GM12878 (cell line): ENCODE results near the gene TRPT1. TPM values are rescaled to one million over a fixed set of nuclear protein-coding genes. Genes with fewer than 3 reads are reported as not detected.

Experiments used
- ATAC-seq: fragments of 200-7000 bp; cut with Tn5 transposase; 3 replicates; pipeline ENCODE4 v1.9.1; 2020; ENCODE audit warnings: mild to moderate bottlenecking, moderate library complexity
- BruUV-seq: library from RNA; stranded (reverse); fragments of 400-500 nt; replicated peaks from 2 replicates; lab custom pipeline; 2021; lab: Mats Ljungman, UMichigan
- CTCF ChIA-PET: fragments of 300-600 bp; sonication (Branson Sonifier 250); formaldehyde crosslinking; extraction: SDS; loops from one replicate; lab custom pipeline; 2021; ENCODE audit warnings: inconsistent platforms; lab: Yijun Ruan, JAX
- POLR2A ChIA-PET: fragments of 350-600 bp; formaldehyde crosslinking; extraction: SDS; loops from one replicate; lab custom pipeline; 2021; ENCODE audit warnings: inconsistent platforms; lab: Charles Lee
- RAD21 ChIA-PET: fragments of 300-600 bp; sonication (Branson Sonifier 250); formaldehyde crosslinking; loops from one replicate; lab custom pipeline; 2023; ENCODE audit warnings: antibody characterized with exemption; ENCODE audit not compliant: unreplicated experiment; lab: Charles Lee
- SMC1A ChIA-PET: fragments of 300-600 bp; sonication (Branson Sonifier 250); formaldehyde crosslinking; loops from one replicate; lab custom pipeline; 2023; ENCODE audit not compliant: unreplicated experiment, uncharacterized antibody; lab: Charles Lee
- DNase-seq: peaks from one replicate; pipeline ENCODE4 v3.0.0-alpha.2; 2011; ENCODE audit warnings: low read depth, low spot score
- FAIRE-seq: peaks from 3 replicates; lab custom pipeline; 2011; peaks lifted over from hg19 to GRCh38; lab: Jason Lieb, UNC
- H2AFZ ChIP-seq: 2 replicates; pipeline ENCODE4 v1.6.0; 2011; ENCODE audit warnings: low read depth, low read length, control low read depth; ENCODE audit not compliant: control insufficient read depth
- H3K27ac ChIP-seq: 2 replicates; pipeline ENCODE4 v1.5.1; 2011; ENCODE audit warnings: control low read depth; ENCODE audit not compliant: control insufficient read depth, insufficient read depth
- H3K27me3 ChIP-seq, 2 experiments: replicated peaks in 1 of 2; 2 replicates each; pipeline versions ENCODE4 v1.6.0 to v1.6.1; 2011; ENCODE audit warnings: low read length in 1 of 2; ENCODE audit not compliant: control insufficient read depth in 2 of 2, insufficient read depth in 2 of 2
- H3K36me3 ChIP-seq, 2 experiments: 2 replicates each; pipeline ENCODE4 v1.5.1; 2011; ENCODE audit warnings: low read length in 1 of 2; ENCODE audit not compliant: control insufficient read depth in 2 of 2, insufficient read depth in 2 of 2
- H3K4me1 ChIP-seq: 2 replicates; pipeline ENCODE4 v1.6.1; 2011; ENCODE audit warnings: mild to moderate bottlenecking, low read length, moderate library complexity, mixed read lengths; ENCODE audit not compliant: control insufficient read depth, insufficient read depth
- H3K4me2 ChIP-seq: 2 replicates; pipeline ENCODE4 v1.6.0; 2011; ENCODE audit warnings: control low read depth; ENCODE audit not compliant: control insufficient read depth, insufficient read depth
- H3K4me3 ChIP-seq: fragments of 200-600 bp; sonication (generic); 2 replicates; pipeline ENCODE4 v1.5.1; 2016
- H3K79me2 ChIP-seq: 2 replicates; pipeline ENCODE4 v1.6.0; 2011; ENCODE audit warnings: low read length; ENCODE audit not compliant: control insufficient read depth, insufficient read depth
- H3K9ac ChIP-seq: 2 replicates; pipeline ENCODE4 v1.8.0; 2011; ENCODE audit warnings: low read length, control low read depth, mixed read lengths; ENCODE audit not compliant: control insufficient read depth, insufficient read depth
- H3K9me3 ChIP-seq: replicated peaks from 3 replicates; pipeline ENCODE4 v1.5.1; 2011; ENCODE audit warnings: mild to moderate bottlenecking, low read length; ENCODE audit not compliant: control insufficient read depth, insufficient read depth
- H4K20me1 ChIP-seq: 2 replicates; pipeline ENCODE4 v1.6.0; 2011; ENCODE audit not compliant: control insufficient read depth, insufficient read depth
- ATF3 ChIP-seq: IDR thresholded peaks from 2 replicates; pipeline ENCODE4 v1.6.1; 2011; ENCODE audit warnings: low read depth, mild to moderate bottlenecking, low read length, moderate library complexity, borderline replicate concordance; ENCODE audit errors: extremely low read depth
- BCL11A ChIP-seq: IDR thresholded peaks from 2 replicates; pipeline ENCODE4 v1.6.1; 2011; ENCODE audit warnings: low read depth, low read length
- CUX1 ChIP-seq: IDR thresholded peaks from 2 replicates; pipeline ENCODE4 v1.6.1; 2012; ENCODE audit warnings: improper control_type of control experiment, low read depth, low read length; ENCODE audit not compliant: insufficient replicate concordance
- DPF2 ChIP-seq: fragments of 450-650 bp; IDR thresholded peaks from 2 replicates; pipeline ENCODE4 v1.6.1; 2017; ENCODE audit warnings: mild to moderate bottlenecking
- FOXM1 ChIP-seq: IDR thresholded peaks from 2 replicates; pipeline ENCODE4 v1.6.1; 2012; ENCODE audit warnings: low read depth, mild to moderate bottlenecking, inconsistent platforms, low read length, moderate library complexity
- GABPA ChIP-seq: IDR thresholded peaks from 2 replicates; pipeline ENCODE4 v1.6.1; 2014; ENCODE audit warnings: antibody characterized with exemption, low read depth, mild to moderate bottlenecking, inconsistent platforms
- GATAD2B ChIP-seq: fragments of 450-650 bp; conservative IDR thresholded peaks from 2 replicates; pipeline ENCODE4 v1.6.1; 2017; ENCODE audit warnings: low read depth, mild to moderate bottlenecking, moderate library complexity
- HDAC6 ChIP-seq: fragments of 200-600 bp; sonication (generic); IDR thresholded peaks from one replicate; pipeline ENCODE4 v1.8.0; 2017; ENCODE audit warnings: antibody characterized with exemption; ENCODE audit not compliant: unreplicated experiment
- NFXL1 ChIP-seq: fragments of 450-650 bp; IDR thresholded peaks from 2 replicates; pipeline ENCODE4 v1.6.1; 2017; ENCODE audit warnings: antibody characterized with exemption, mild to moderate bottlenecking, borderline replicate concordance
- NR2F1 ChIP-seq: fragments of 450-650 bp; conservative IDR thresholded peaks from 2 replicates; pipeline ENCODE4 v1.6.1; 2017; ENCODE audit warnings: mild to moderate bottlenecking
- POU2F2 ChIP-seq: IDR thresholded peaks from 3 replicates; pipeline ENCODE4 v1.6.1; 2011; ENCODE audit warnings: low read depth, mild to moderate bottlenecking, low read length, borderline replicate concordance
- SKIL ChIP-seq: fragments of 450-650 bp; IDR thresholded peaks from 2 replicates; pipeline ENCODE4 v1.6.1; 2017; ENCODE audit warnings: mild to moderate bottlenecking, low read depth, inconsistent platforms; ENCODE audit not compliant: poor library complexity, severe bottlenecking
- SMC3 ChIP-seq: IDR thresholded peaks from 2 replicates; pipeline ENCODE4 v1.6.1; 2011; ENCODE audit warnings: low read length, improper control_type of control experiment, borderline replicate concordance
- SUPT20H ChIP-seq: IDR thresholded peaks from 2 replicates; pipeline ENCODE4 v1.6.1; 2011; ENCODE audit warnings: low read depth, mild to moderate bottlenecking, low read length, moderate library complexity, borderline replicate concordance; ENCODE audit not compliant: control insufficient read depth
- TBL1XR1 ChIP-seq: IDR thresholded peaks from 2 replicates; pipeline ENCODE4 v1.6.1; 2012; ENCODE audit warnings: low read depth, low read length, improper control_type of control experiment
- TCF12 ChIP-seq: IDR thresholded peaks from 2 replicates; pipeline ENCODE4 v1.6.1; 2011; ENCODE audit warnings: low read depth, mild to moderate bottlenecking, low read length
- WRNIP1 ChIP-seq: IDR thresholded peaks from 2 replicates; pipeline ENCODE4 v1.6.1; 2011; ENCODE audit warnings: low read depth, low read length, improper control_type of control experiment, borderline replicate concordance
- ZNF217 ChIP-seq: fragments of 450-650 bp; IDR thresholded peaks from 2 replicates; pipeline ENCODE4 v1.6.1; 2017; ENCODE audit warnings: antibody characterized with exemption, mild to moderate bottlenecking
- WGBS: methylation state at CpG from one replicate; pipeline ENCODE4 v1.1.6; 2016; ENCODE audit warnings: low lambda C conversion rate; ENCODE audit not compliant: insufficient replicate concordance, insufficient coverage; ENCODE audit errors: missing lambda C conversion rate; 5-methylcytosine and 5-hydroxymethylcytosine counted together
- in situ Hi-C: fragments of 300-500 bp; cut with MboI; formaldehyde crosslinking; loops from 9 replicates; pipeline ENCODE4 v1.14.3; 2018; ENCODE audit warnings: mixed read lengths
- intact Hi-C: fragments of 100-400 bp; cut with micrococcal nuclease; formaldehyde crosslinking; loops from one replicate; pipeline ENCODE4 v1.14.2; 2022; ENCODE audit not compliant: unreplicated experiment
- polyA plus RNA-seq, 11 experiments: library from polyadenylated mRNA; depleted of rRNA in 4 of 11; unstranded in 6 of 11; stranded (reverse) in 5 of 11; fragments of >200 nt; fragmentation: Nextera tagmentation in 4 of 11; fragmentation: Illumina TruSeq in 1 of 11; extraction: Ambion mirVana in 4 of 11; extraction: Trizol in 1 of 11; gene quantifications; 1 replicate in 1 of 11; 2 replicates in 10 of 11; pipeline versions ENCODE4 v1.2.1 to v1.2.3, GENCODE V29; 2011 to 2016; ENCODE audit warnings: inconsistent platforms in 2 of 11, missing spikeins in 2 of 11, low read depth in 1 of 11
- total RNA-seq, 4 experiments: library from RNA; depleted of rRNA in 3 of 4; stranded (reverse); fragments of >200 nt in 3 of 4; fragmentation: Illumina TruSeq in 1 of 4; extraction: Trizol in 1 of 4; gene quantifications; 2 replicates each; pipeline versions ENCODE4 v1.2.1 to v1.2.3, GENCODE V29; 2013 to 2021

TRPT1 gene
- total and polyA plus RNA-seq, 10 of the 15 experiments (the other 5 are each of a cell fraction or from before 2014, with no cell fraction given) = 7.1 to 63.0 (median 31.4) TPM

- ChIA-PET SMC1A (no interaction called here), CTCF (interaction anchor here (0.6 to 6.2 kb wide), 6 partner anchors 12 to 1411 kb away, joined by 3 to 31 read pairs (median 4); partner anchors contain the start of genes FERMT3 and PLCB3), POLR2A (interaction anchor here (0.6 to 3.0 kb wide), 9 partner anchors 9 to 53 kb away, joined by 3 to 21 read pairs (median 3); partner anchors contain the start of genes DNAJC4, FERMT3 and STIP1), RAD21 (interaction anchor here (0.9 to 1.1 kb wide), 2 partner anchors 29 to 34 kb away, joined by 3 read pairs; no protein-coding TSS in a partner anchor)
- H4K20me1 ChIP-seq = no peaks in the 10 kb centered on the region
- H3K4me3 ChIP-seq = no peak overlapping the region
- 43% methylated on average over 5 of the region's 5 CpGs for WGBS
- in situ Hi-C loops (loop anchor here (25.0 kb wide), 1 partner anchor 1623 kb away; the partner anchor contains the start of genes CFL1, EFEMP2 and MUS81), intact Hi-C loops (no loop called here)
- no peak overlapping the region; the same call in 1 of the 2 replicates for H3K9ac ChIP-seq
- no peak for ATAC-seq
- no peak overlapping the region for H2AFZ ChIP-seq
- DNase-seq = no peak
- H3K4me2 ChIP-seq = peak overlapping the region; percentile 38; the same call in 1 of the 2 replicates
- BruUV-seq = no TSS peak
- peaks cover 29% of the 10 kb centered on the region for H3K79me2 ChIP-seq
- H3K4me1 ChIP-seq = peaks cover 47% of the 10 kb centered on the region
- peak overlapping the region; percentile 92 for H3K27ac ChIP-seq
- H3K36me3 ChIP-seq = peaks cover 0 to 10% of the 10 kb centered on the region in 2 experiments; a peak in 2 of 4 replicates
- no peak for FAIRE-seq
- H3K27me3 ChIP-seq = no peaks in the 10 kb centered on the region
- H3K9me3 ChIP-seq = no peaks in the 10 kb centered on the region
- TF ChIP-seq DPF2 = no peak
- no peak for TF ChIP-seq SUPT20H
- TF ChIP-seq FOXM1 = no peak
- no peak for TF ChIP-seq ZNF217
- no peak for TF ChIP-seq WRNIP1
- no peak for TF ChIP-seq GABPA
- no peak for TF ChIP-seq TBL1XR1
- no peak for TF ChIP-seq GATAD2B
- no peak for TF ChIP-seq TCF12
- no peak for TF ChIP-seq SMC3
- no peak for TF ChIP-seq CUX1
- TF ChIP-seq SKIL = no peak
- no peak for TF ChIP-seq NFXL1
- TF ChIP-seq POU2F2 = no peak
- TF ChIP-seq NR2F1 = no peak
- no peak for TF ChIP-seq HDAC6
- TF ChIP-seq ATF3 = no peak
- TF ChIP-seq BCL11A = no peak
These were observed 13.0 kb upstream of the TRPT1 start for GRCh38 chr11:64238999-64239398.
